Nephron progenitor cell (in vitro differentiated cells): ENCODE data around the gene AMY1A.
"Not testable (repeated sequence)": the region's sequence is repeated elsewhere in the genome, so short reads cannot be mapped to it uniquely, and the experiment has no call there.

ENCODE experiments used
- DNase-seq: peaks from one replicate; pipeline ENCODE4 v3.0.0; 2021
- H3K27ac Mint-ChIP-seq: 2 replicates; pipeline ENCODE4 v1.8.0; 2021; ENCODE audit warnings: mild to moderate bottlenecking, moderate library complexity, mixed read lengths
- H3K27me3 Mint-ChIP-seq: 2 replicates; pipeline ENCODE4 v1.8.0; 2021; ENCODE audit warnings: mild to moderate bottlenecking, low read depth, mixed read lengths; ENCODE audit not compliant: poor library complexity
- H3K36me3 Mint-ChIP-seq: 2 replicates; pipeline ENCODE4 v1.8.0; 2021; ENCODE audit warnings: low read depth, mixed read lengths
- H3K4me1 Mint-ChIP-seq: 2 replicates; pipeline ENCODE4 v1.8.0; 2021; ENCODE audit warnings: mixed read lengths
- H3K4me3 Mint-ChIP-seq: 2 replicates; pipeline ENCODE4 v1.8.0; 2021; ENCODE audit warnings: mild to moderate bottlenecking, moderate library complexity, mixed read lengths
- H3K9me3 Mint-ChIP-seq: 2 replicates; pipeline ENCODE4 v1.8.0; 2021; ENCODE audit warnings: mild to moderate bottlenecking, moderate library complexity, mixed read lengths

AMY1A gene

DNA sequence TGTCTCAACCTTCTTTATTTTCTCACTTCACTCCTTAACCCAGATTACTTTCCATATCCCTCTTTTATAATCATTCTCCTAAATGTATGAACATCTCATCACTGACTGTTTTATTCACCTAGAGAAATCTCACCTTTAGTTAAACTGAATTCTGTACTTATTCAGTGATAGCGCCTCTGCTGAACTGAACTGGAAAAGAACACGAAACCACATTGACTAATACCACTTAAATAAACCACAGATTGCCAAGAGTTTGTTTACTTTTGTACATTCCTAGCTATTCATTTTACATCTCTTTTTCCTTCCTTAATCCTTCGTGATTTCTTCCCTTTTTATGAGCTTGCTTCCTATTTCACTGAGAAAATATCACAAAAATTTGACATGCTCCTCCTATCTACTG, 52.1 kb downstream of the AMY1A start:
- H3K27me3 Mint-ChIP-seq, H3K27ac Mint-ChIP-seq, H3K4me1 Mint-ChIP-seq, H3K4me3 Mint-ChIP-seq, H3K9me3 Mint-ChIP-seq, H3K36me3 Mint-ChIP-seq, DNase-seq: not testable (repeated sequence)

- H3K4me1 Mint-ChIP-seq, H3K27ac Mint-ChIP-seq, H3K27me3 Mint-ChIP-seq, H3K4me3 Mint-ChIP-seq, H3K9me3 Mint-ChIP-seq, H3K36me3 Mint-ChIP-seq, DNase-seq: not testable (repeated sequence)
These were observed 54.8 kb downstream of the AMY1A start for GRCh38 chr1:103710381-103710780.
